ENCODE results near the gene ATP6AP1.

The ATP6AP1 gene

GRCh38 chrX:154448484-154448883 is 20.0 kb downstream of the ATP6AP1 start:
- DNase-seq (ENCODE audit: low spot score): no peak

DNA sequence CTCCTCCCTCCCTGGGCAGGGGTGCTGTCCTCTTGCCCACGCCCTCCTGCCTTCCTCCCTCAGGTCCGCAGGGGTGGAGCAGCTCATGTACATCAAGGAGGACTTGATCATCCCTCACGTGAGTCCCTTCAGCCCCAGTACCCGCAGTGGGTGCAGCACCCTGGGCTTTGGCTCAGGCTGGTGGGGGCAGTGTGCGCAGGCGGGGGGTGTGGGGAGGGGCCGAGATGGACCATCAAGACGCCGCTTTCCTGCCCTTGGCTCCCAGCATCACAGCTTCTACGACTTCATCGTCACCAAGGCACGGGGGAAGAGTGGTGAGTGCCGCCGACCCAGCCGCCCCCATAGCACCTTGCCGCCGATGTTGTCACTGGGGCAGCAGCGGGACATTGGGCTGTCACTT is 21.1 kb downstream of the ATP6AP1 start:
- DNase-seq (ENCODE audit: low spot score): no peak

- DNase-seq (ENCODE audit: low spot score): no peak
Observed at GRCh38 chrX:154450312-154450711, 21.8 kb downstream of the ATP6AP1 start.

- no peak for DNase-seq (ENCODE audit: low spot score)
Observed at GRCh38 chrX:154452823-154453222, 24.3 kb downstream of the ATP6AP1 start.

GRCh38 chrX:154457491-154458115 is 29.1 kb downstream of the ATP6AP1 start:
- no peak for DNase-seq (ENCODE audit: low spot score)

DNA sequence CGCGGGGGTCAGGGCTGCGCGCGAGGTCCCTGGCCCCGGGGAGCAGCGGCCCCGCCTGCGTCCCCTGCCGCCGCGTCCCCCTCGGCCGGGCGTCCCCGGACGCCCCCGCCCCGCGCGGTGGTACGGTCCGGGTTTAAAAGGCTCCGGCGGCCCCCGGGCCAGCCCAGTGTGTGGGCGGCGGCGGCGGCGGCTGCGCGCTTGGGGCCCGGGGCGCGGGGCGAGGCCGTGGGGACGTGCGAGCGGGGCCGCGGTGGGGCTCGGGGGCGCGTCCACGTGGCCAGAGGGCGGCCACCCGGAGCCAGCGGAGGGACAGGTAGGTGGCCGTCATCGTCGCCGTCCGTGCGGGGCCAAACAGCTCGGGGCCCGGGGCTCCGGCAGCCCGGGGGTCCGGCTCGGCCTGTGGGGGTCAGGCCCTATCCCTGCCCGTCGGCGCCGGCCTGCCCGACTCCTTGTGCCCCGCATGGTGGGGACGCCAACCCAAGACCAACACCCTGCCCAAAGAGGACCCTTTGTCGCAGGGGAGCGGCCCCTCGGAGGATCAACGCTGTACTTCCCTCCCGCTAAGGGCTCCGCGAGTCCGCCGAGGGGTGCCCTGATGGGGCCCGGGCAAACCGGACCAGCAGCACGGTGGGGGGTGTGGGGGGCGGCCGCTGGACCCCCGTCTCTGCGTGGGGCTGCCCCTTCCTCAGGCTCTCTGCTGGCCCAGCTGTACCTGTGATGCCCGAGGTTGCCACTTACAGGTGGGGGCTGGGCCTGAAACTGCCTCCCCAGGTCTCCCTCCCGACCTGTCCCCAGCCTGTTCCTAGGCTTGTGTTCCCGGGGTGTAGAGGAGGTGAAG is 29.9 kb downstream of the ATP6AP1 start, which contains the start of gene PLXNA3:
Gene PLXNA3, plus strand, starts transcription at position 166 of the 838 bp plus-strand sequence. CDS start 1,903 bp downstream, outside the sequence.
- DNase-seq (ENCODE audit: low spot score): peak; percentile 70

DNA sequence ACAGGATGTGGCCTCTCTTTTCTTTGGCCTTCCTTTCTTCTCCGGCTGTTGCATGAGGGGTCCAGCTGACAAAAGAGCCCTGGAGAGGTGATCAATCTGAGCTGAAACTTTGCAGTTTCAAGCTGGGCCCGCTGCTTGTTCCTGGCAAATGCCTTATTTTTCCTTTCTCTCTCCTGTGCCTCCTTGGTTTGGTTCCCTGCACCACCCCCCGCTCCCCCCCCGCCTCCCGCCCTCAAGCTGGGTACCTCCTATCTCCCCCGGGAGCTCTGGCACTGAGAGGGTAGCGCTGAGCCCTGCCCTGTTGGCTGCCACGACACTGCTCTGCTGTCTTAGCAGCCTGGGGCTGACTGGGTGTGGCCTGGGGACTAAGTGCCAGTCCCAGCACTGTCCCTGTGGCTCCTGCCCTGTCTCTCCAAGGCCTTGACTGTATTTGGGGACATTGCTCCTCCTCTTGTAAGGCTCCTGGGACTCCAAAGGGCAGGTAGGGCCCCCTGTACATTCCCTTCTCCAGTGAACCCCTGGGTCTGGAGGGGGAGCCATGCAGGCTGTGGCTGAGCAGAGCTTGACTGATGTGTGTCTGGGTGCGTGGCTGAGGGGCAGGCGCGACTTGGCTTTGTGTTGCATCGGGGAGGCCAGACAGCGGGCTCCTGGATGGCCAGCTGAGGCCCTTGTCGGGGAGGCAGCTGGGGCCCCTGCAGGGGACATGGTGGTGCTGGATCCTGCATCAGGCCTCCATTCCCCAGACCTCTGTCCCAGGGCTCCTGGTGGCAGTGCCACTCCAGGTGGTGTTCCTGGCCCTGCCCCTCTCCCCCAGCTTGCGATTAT is 30.7 kb downstream of the ATP6AP1 start:
- DNase-seq (ENCODE audit: low spot score): no peak

- no peak for DNase-seq (ENCODE audit: low spot score)
Observed at GRCh38 chrX:154459832-154460231, 31.4 kb downstream of the ATP6AP1 start.

DNA sequence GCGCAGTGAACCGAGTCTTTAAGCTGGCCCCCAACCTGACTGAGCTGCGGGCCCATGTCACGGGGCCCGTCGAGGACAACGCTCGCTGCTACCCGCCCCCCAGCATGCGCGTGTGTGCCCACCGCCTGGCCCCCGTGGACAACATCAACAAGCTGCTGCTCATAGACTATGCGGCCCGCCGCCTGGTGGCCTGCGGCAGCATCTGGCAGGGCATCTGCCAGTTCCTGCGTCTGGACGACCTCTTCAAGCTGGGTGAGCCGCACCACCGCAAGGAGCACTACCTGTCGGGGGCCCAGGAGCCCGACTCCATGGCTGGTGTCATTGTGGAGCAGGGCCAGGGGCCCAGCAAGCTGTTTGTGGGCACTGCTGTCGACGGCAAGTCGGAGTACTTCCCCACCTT is 31.8 kb downstream of the ATP6AP1 start:
- no peak for DNase-seq (ENCODE audit: low spot score)

- DNase-seq (ENCODE audit: low spot score): no peak
Observed at GRCh38 chrX:154462396-154462795, 33.9 kb downstream of the ATP6AP1 start.

- DNase-seq (ENCODE audit: low spot score): no peak
Observed at GRCh38 chrX:154463611-154464220, 35.2 kb downstream of the ATP6AP1 start.

DNA sequence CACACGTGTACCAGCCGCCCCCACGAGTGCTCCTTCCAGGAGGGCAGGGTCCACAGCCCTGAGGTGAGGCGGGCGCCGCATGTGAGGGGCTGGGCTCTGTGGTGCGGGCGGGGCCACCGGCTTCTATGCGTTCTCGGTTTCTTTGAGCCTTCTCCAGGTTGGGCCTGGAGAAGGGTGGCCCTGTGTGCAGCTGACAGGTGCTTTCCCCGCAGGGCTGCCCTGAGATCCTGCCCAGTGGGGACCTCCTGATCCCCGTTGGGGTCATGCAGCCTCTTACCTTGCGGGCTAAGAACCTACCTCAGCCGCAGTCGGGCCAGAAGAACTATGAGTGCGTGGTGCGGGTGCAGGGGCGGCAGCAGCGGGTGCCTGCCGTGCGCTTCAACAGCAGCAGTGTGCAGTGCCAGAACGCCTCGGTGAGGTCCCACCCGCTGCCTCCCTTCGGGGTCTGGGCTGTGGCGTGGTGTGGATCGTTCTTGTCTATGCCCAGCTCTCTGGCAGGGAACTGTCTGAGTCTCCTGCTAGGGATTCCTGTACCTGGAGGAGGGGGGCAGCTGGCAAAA is 36.4 kb downstream of the ATP6AP1 start:
- no peak for DNase-seq (ENCODE audit: low spot score)

- DNase-seq (ENCODE audit: low spot score): no peak
Observed at GRCh38 chrX:154465601-154466000, 37.1 kb downstream of the ATP6AP1 start.

DNA sequence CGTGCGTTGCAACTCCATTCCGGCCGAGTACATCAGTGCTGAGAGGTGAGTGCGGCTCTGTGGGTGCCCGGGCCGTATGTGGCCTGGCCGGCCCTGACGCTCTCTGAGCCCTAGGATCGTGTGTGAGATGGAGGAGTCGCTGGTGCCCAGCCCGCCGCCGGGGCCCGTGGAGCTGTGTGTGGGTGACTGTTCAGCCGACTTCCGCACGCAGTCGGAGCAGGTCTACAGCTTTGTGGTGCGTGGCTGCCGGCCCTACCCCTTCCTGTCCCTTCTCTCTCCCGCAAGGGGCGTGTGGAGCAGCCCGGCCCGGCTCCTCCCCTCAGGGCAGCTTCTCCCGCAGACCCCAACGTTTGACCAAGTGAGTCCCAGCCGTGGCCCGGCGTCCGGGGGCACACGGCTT is 37.6 kb downstream of the ATP6AP1 start:
- DNase-seq (ENCODE audit: low spot score): no peak

DNA sequence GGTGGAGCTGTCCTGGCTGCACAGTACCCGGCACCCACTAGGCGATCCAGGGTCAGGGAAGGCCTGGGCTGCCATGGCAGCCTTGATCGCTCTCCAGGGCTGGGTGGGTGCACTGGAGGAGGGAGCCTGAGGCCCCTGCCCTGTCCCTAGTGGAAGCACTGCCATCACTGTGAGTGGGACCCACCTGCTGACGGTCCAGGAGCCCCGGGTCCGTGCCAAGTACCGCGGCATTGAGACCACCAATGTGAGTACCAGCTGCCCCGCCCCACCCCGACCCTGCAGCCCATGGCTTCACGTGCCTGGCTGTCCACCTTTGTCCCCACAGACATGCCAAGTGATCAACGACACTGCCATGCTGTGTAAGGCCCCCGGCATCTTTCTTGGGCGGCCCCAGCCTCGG is 38.4 kb downstream of the ATP6AP1 start:
- no peak for DNase-seq (ENCODE audit: low spot score)

- no peak for DNase-seq (ENCODE audit: low spot score)
Observed at GRCh38 chrX:154467556-154467955, 39.1 kb downstream of the ATP6AP1 start.

DNA sequence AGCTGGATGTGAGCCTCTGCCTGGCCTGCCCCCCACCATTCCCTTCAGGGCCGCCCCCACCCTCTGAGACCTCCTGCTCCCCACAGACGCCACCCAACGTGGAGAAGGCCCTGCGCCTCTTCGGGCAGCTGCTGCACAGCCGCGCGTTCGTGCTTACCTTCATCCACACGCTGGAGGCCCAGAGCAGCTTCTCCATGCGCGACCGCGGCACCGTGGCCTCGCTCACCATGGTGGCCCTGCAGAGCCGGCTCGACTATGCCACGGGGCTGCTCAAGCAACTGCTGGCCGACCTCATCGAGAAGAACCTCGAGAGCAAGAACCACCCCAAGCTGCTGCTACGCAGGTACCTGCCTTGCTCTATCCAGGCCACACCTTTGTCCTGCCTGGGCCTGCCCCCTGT is 39.7 kb downstream of the ATP6AP1 start:
- DNase-seq (ENCODE audit: low spot score): no peak

DNA sequence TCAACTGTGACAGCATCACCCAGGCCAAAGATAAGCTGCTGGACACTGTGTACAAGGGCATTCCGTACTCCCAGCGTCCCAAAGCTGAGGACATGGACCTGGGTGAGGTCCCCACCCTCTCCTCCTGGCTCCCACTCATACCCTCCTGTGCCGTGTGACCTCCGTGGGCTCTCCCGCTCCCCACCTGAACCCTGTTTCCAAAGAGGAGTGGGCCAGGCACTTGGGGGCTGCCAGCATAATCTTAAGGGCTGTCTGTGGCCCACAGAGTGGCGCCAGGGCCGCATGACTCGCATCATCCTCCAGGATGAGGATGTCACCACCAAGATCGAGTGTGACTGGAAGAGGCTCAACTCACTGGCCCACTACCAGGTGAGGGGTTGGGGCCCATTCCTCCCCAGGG is 40.6 kb downstream of the ATP6AP1 start:
- DNase-seq (ENCODE audit: low spot score): no peak

DNA sequence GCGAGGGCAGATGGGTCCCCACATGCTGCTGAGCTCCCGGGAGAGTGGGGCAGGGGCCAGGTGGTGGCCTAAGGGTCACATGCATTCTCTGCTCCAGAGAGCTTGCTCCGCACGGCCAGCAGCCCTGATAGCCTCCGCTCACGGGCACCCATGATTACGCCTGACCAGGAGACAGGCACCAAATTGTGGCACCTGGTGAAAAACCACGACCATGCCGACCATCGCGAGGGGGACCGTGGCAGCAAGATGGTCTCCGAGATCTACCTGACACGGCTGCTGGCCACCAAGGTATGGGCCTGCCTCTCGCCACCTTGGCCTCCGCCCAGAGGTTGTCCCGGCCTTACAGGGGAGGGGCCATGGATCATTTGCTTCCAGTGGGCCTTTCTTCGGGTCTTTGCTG is 41.4 kb downstream of the ATP6AP1 start:
- no peak for DNase-seq (ENCODE audit: low spot score)

DNA sequence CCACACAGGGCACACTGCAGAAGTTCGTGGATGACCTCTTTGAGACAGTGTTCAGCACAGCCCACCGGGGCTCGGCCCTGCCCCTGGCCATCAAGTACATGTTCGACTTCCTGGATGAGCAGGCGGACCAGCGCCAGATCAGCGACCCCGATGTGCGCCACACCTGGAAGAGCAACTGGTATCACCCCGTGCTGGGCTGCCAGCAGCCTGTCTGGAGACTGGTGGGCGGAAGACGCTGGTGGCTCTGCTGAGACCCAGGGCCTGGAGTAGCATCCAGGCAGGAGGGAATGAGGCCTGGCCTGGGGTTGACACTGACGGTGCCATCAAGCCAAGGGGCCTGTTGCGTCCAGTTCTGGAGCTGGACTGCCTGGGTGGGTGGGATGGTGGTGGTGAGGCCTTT is 42.0 kb downstream of the ATP6AP1 start:
- no peak for DNase-seq (ENCODE audit: low spot score)

GRCh38 chrX:154470914-154471568 is 42.6 kb downstream of the ATP6AP1 start:
- no peak for DNase-seq (ENCODE audit: low spot score)

All from ecto neural progenitor cell (in vitro differentiated cells).